Lower leg skin (tissue), 4 donors: ENCODE measurements around the gene LRWD1. TPM values are rescaled to one million over a fixed set of nuclear protein-coding genes. Genes with fewer than 3 reads are reported as not detected.
"Not testable (repeated sequence)": the region's sequence is repeated elsewhere in the genome, so short reads cannot be mapped to it uniquely, and the experiment has no call there.

Experiments used
- DNase-seq, 2 donors: peaks; one replicate each; pipeline ENCODE4 v3.0.0-alpha.2; 2019; ENCODE audit warnings: low spot score in 2 of 2
- H3K4me3 ChIP-seq: fragments of 200-600 bp; sonication (generic); 2 replicates; pipeline ENCODE4 v1.5.1; 2017; ENCODE audit warnings: mild to moderate bottlenecking, low read depth; ENCODE audit not compliant: poor library complexity, severe bottlenecking
- CTCF ChIP-seq, 3 donors: fragments of 450-650 bp; IDR thresholded peaks; one replicate each; pipeline ENCODE4 v1.5.1; 2016; ENCODE audit warnings: antibody characterized with exemption in 3 of 3, mild to moderate bottlenecking in 3 of 3, moderate library complexity in 2 of 3
- POLR2A ChIP-seq, 2 donors: fragments of 450-650 bp; IDR thresholded peaks; one replicate each; pipeline ENCODE4 v1.6.1; 2016 to 2017; ENCODE audit warnings: antibody characterized with exemption in 2 of 2, mild to moderate bottlenecking in 1 of 2, moderate library complexity in 1 of 2
- WGBS, 2 donors: methylation state at CpG; one replicate each; pipeline ENCODE4 v1.1.5; 2018; 5-methylcytosine and 5-hydroxymethylcytosine counted together
- intact Hi-C: fragments of 100-400 bp; cut with DNase I; formaldehyde crosslinking; loops from one replicate; pipeline ENCODE4 v1.15.0; 2023; ENCODE audit warnings: low total_unique reads
- total RNA-seq, 4 donors: library from RNA; depleted of rRNA; stranded (reverse); fragments of >200 nt; gene quantifications; one replicate each; pipeline ENCODE4 v1.1.0, GENCODE V29; 2016

Gene LRWD1
- total RNA-seq, 4 donors from 2014 or later, result 9.8 to 16.1 (median 10.3) TPM

GRCh38 chr7:102472126-102473041, 7.6 kb downstream of the LRWD1 start:
- intact Hi-C loops, result no loop called here

GRCh38 chr7:102473271-102473991, 8.6 kb downstream of the LRWD1 start:
- WGBS, 2 donors, result 79% methylated on average over 22 to 23 of the region's 23 CpGs
- DNase-seq, result peak in 1 of 2 donors; percentile 77
- no peak overlapping the region for H3K4me3 ChIP-seq
- intact Hi-C loops, result no loop called here
- no peak for TF ChIP-seq CTCF (IDR thresholded peaks at IDR 0.05)
- TF ChIP-seq POLR2A (IDR thresholded peaks at IDR 0.05), result no peak

More at GRCh38 chr7:102472126-102473041, 7.6 kb downstream of the LRWD1 start:
- H3K4me3 ChIP-seq, result no peak overlapping the region
- TF ChIP-seq POLR2A (IDR thresholded peaks at IDR 0.05), result no peak
- TF ChIP-seq CTCF (IDR thresholded peaks at IDR 0.05), result no peak
- no peak for DNase-seq
- 74 to 81% methylated on average over 28 to 30 of the region's 31 CpGs for WGBS, 2 donors

- WGBS, 2 donors, result no CpG with 5 or more reads among the region's 14 CpGs
- peak in 1 of 2 donors; percentile 74 for DNase-seq
- intact Hi-C loops, H3K4me3 ChIP-seq: not testable (repeated sequence)
Observed at GRCh38 chr7:102474116-102474515, 9.3 kb downstream of the LRWD1 start.

GRCh38 chr7:102474736-102475435, 10.1 kb downstream of the LRWD1 start:
- WGBS, 2 donors, result 81% methylated on average over 8 to 10 of the region's 19 CpGs
- DNase-seq, result peak in 1 of 2 donors; percentile 66
- intact Hi-C loops, H3K4me3 ChIP-seq: not testable (repeated sequence)

- DNase-seq, result peak; percentile 88 to 98
- intact Hi-C loops, result not testable (repeated sequence)
- 0% methylated on average over 7 to 26 of the region's 72 CpGs for WGBS, 2 donors
- H3K4me3 ChIP-seq, result peak within 1 kb of the TSS; percentile 36
Observed at GRCh38 chr7:102478314-102479208, 13.8 kb downstream of the LRWD1 start, which contains the start of gene POLR2J. Gene POLR2J, minus strand, starts transcription at chr7:102478922. Its CDS starts 62 bp downstream, at chr7:102478860.

- WGBS, 2 donors, result no CpG with 5 or more reads among the region's 10 CpGs
Observed at GRCh38 chr7:102479209-102479584, 14.4 kb downstream of the LRWD1 start.

GRCh38 chr7:102479982-102480637, 15.3 kb downstream of the LRWD1 start:
- WGBS, 2 donors, result 6 to 11% methylated on average over 8 to 9 of the region's 11 CpGs

More at GRCh38 chr7:102479209-102479584, 14.4 kb downstream of the LRWD1 start:
- intact Hi-C loops, H3K4me3 ChIP-seq, DNase-seq: not testable (repeated sequence)

GRCh38 chr7:102481962-102482361, 17.2 kb downstream of the LRWD1 start:
- DNase-seq, result peak in 1 of 2 donors; percentile 56
- intact Hi-C loops, H3K4me3 ChIP-seq: not testable (repeated sequence)
- no CpG with 5 or more reads among the region's 10 CpGs for WGBS, 2 donors

More at GRCh38 chr7:102479982-102480637, 15.3 kb downstream of the LRWD1 start:
- H3K4me3 ChIP-seq, intact Hi-C loops: not testable (repeated sequence)
- DNase-seq, result peak; percentile 21 to 85

- H3K4me3 ChIP-seq, intact Hi-C loops, DNase-seq: not testable (repeated sequence)
- WGBS, 2 donors, result no CpG with 5 or more reads among the region's 5 CpGs
Observed at GRCh38 chr7:102484317-102484716, 19.5 kb downstream of the LRWD1 start.

- intact Hi-C loops, H3K4me3 ChIP-seq: not testable (repeated sequence)
- DNase-seq, result peak; percentile 4 to 88
- no CpG with 5 or more reads among the region's 12 CpGs for WGBS, 2 donors
Observed at GRCh38 chr7:102490529-102491075, 25.8 kb downstream of the LRWD1 start.
